Prostate gland (tissue), 2 donors: Measurements from ENCODE around the gene CCR7.

Experiments used
- POLR2A ChIP-seq: fragments of 450-650 bp; IDR thresholded peaks from one replicate; pipeline ENCODE4 v1.6.1; 2016; ENCODE audit warnings: antibody characterized with exemption, mild to moderate bottlenecking
- POLR2AphosphoS5 ChIP-seq: sonication (generic); formaldehyde crosslinking; IDR thresholded peaks from one replicate; pipeline ENCODE4 v1.6.1; 2017; ENCODE audit warnings: antibody characterized with exemption
- TF ChIP-seq, protein P1 (sequence below), 4 experiments: fragments of 200-600 bp in 2 of 4; fragments of 450-650 bp in 2 of 4; sonication (generic) in 2 of 4; IDR thresholded peaks; 1 replicate in 3 of 4; 2 replicates in 1 of 4; pipeline ENCODE4 v1.5.1; 2016 to 2019; ENCODE audit warnings: antibody characterized with exemption in 4 of 4, mild to moderate bottlenecking in 2 of 4, moderate library complexity in 2 of 4

DNA sequence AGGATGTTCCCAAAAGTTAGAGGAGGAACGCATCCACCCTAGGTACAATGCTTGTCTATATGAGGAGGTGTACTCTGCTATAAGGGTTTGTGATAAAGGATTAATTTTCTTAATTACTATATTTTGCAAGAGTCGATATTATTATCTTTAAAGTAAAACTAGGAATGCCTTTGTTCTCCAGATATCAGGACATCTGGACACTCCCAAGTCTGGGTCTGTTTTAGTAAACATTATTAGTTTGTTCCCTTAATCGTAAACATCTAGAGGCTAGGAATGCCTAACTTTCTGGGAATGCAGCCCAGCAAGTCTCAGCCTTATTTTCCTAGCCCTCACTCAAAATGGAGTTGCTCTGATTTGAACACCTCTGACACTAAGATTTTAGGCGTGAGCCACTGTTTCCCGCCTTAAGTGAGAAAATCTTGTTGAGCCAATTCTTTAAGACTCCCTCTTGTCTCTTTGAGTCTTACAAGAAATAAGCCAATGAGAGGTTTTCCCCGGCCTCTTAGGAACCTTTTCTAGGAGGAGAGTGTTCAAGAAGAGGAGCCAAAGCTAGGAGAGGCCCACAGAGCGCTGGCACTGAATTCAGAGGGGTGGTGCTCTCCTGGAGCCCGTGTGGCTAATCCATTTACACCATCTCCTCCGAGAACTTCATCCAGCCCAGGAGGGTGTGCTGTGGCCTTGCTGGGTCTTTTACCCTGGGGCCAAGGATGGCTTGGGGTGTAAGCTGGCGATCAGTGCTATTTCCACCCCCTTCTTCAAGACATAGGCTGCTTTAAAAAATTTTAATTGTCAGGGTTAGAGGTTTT is 41.5 kb upstream of the CCR7 start:
- TF ChIP-seq, protein P1, sequence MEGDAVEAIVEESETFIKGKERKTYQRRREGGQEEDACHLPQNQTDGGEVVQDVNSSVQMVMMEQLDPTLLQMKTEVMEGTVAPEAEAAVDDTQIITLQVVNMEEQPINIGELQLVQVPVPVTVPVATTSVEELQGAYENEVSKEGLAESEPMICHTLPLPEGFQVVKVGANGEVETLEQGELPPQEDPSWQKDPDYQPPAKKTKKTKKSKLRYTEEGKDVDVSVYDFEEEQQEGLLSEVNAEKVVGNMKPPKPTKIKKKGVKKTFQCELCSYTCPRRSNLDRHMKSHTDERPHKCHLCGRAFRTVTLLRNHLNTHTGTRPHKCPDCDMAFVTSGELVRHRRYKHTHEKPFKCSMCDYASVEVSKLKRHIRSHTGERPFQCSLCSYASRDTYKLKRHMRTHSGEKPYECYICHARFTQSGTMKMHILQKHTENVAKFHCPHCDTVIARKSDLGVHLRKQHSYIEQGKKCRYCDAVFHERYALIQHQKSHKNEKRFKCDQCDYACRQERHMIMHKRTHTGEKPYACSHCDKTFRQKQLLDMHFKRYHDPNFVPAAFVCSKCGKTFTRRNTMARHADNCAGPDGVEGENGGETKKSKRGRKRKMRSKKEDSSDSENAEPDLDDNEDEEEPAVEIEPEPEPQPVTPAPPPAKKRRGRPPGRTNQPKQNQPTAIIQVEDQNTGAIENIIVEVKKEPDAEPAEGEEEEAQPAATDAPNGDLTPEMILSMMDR (IDR thresholded peaks at IDR 0.05), result no peak
- no peak for TF ChIP-seq POLR2A
- TF ChIP-seq POLR2AphosphoS5, result no peak
